HG03060 (cell line): ENCODE results near the gene PNMA8C.
"Not testable (repeated sequence)": the region's sequence is repeated elsewhere in the genome, so short reads cannot be mapped to it uniquely, and the experiment has no call there.

Experiments used
- ATAC-seq: cut with Tn5 transposase; IDR thresholded peaks from one replicate; pipeline ENCODE4 v1.9.1; 2021; ENCODE audit warnings: low read depth, moderate number of reproducible peaks; ENCODE audit not compliant: unreplicated experiment

PNMA8C gene

GRCh38 chr19:46448601-46449000, 19.9 kb upstream of the PNMA8C start:
- ATAC-seq: no peak

- ATAC-seq: no peak
Measured at GRCh38 chr19:46447824-46448223, 19.1 kb upstream of the PNMA8C start.

GRCh38 chr19:46447006-46447405, 18.3 kb upstream of the PNMA8C start:
- ATAC-seq: no peak

- ATAC-seq: no peak
Measured at GRCh38 chr19:46446021-46446420, 17.3 kb upstream of the PNMA8C start.

- ATAC-seq: no peak
Measured at GRCh38 chr19:46442808-46443450, 14.2 kb upstream of the PNMA8C start.

- no peak for ATAC-seq
Measured at GRCh38 chr19:46441866-46442265, 13.1 kb upstream of the PNMA8C start.

- not testable (repeated sequence) for ATAC-seq
Measured at GRCh38 chr19:46435689-46436088, 7.0 kb upstream of the PNMA8C start.

- no peak for ATAC-seq
Measured at GRCh38 chr19:46435009-46435408, 6.3 kb upstream of the PNMA8C start.

GRCh38 chr19:46433470-46433869, 4.7 kb upstream of the PNMA8C start:
- ATAC-seq: not testable (repeated sequence)

- no peak for ATAC-seq
Measured at GRCh38 chr19:46431824-46432223, 3.1 kb upstream of the PNMA8C start.

- no peak for ATAC-seq
Measured at GRCh38 chr19:46429999-46430398, 1.3 kb upstream of the PNMA8C start.

GRCh38 chr19:46427518-46428045, 1.2 kb downstream of the PNMA8C start:
- no peak for ATAC-seq

GRCh38 chr19:46426506-46427162, 2.1 kb downstream of the PNMA8C start:
- ATAC-seq: no peak

- no peak for ATAC-seq
Measured at GRCh38 chr19:46426035-46426505, 2.7 kb downstream of the PNMA8C start.

GRCh38 chr19:46423188-46423587, 5.5 kb downstream of the PNMA8C start:
- no peak for ATAC-seq

- ATAC-seq: no peak
Measured at GRCh38 chr19:46422344-46422743, 6.4 kb downstream of the PNMA8C start.

- ATAC-seq: no peak
Measured at GRCh38 chr19:46420056-46420455, 8.7 kb downstream of the PNMA8C start.

GRCh38 chr19:46415804-46416709, 12.7 kb downstream of the PNMA8C start:
- ATAC-seq: not testable (repeated sequence)

GRCh38 chr19:46414899-46415298, 13.8 kb downstream of the PNMA8C start:
- ATAC-seq: not testable (repeated sequence)

GRCh38 chr19:46413262-46414031, 15.3 kb downstream of the PNMA8C start, which contains the start of gene CCDC8:
Gene CCDC8, minus strand, starts transcription at chr19:46413564. Its CDS starts 754 bp downstream, at chr19:46412810.
- ATAC-seq: no peak
